GM23338 (cell line): Measurements from ENCODE around the gene RHOBTB3. TPM values are rescaled to one million over a fixed set of nuclear protein-coding genes. Genes with fewer than 3 reads are reported as not detected.
A peak's percentile ranks its signal among the peaks of the same experiment; 100 is the strongest.

Experiments
- ATAC-seq: fragments of 200-7000 bp; cut with Tn5 transposase; 3 replicates; pipeline ENCODE4 v1.9.1; 2020
- DNase-seq: peaks from one replicate; pipeline ENCODE4 v3.0.0-alpha.2; 2015; ENCODE audit warnings: low spot score
- H2AFZ ChIP-seq: fragments of 200-600 bp; sonication (generic); 2 replicates; pipeline ENCODE4 v1.8.0; 2016; ENCODE audit warnings: antibody characterized with exemption, mild to moderate bottlenecking, moderate library complexity
- H3F3A ChIP-seq: fragments of 200-600 bp; sonication (generic); replicated peaks from 2 replicates; pipeline ENCODE4 v1.8.0; 2017; ENCODE audit warnings: antibody characterized with exemption, mixed run types, low read depth
- H3K27ac ChIP-seq: fragments of 200-600 bp; sonication (generic); 2 replicates; pipeline ENCODE4 v1.6.1; 2016; ENCODE audit warnings: low read depth
- H3K27me3 ChIP-seq: fragments of 200-600 bp; sonication (generic); 2 replicates; pipeline ENCODE4 v1.8.0; 2016; ENCODE audit warnings: mild to moderate bottlenecking, mixed run types, moderate library complexity; ENCODE audit not compliant: insufficient read depth
- H3K36me3 ChIP-seq: fragments of 200-600 bp; sonication (generic); 2 replicates; pipeline ENCODE4 v1.8.0; 2016; ENCODE audit warnings: mild to moderate bottlenecking; ENCODE audit not compliant: insufficient read depth
- H3K4me1 ChIP-seq: fragments of 200-600 bp; sonication (generic); 2 replicates; pipeline ENCODE4 v1.8.0; 2016; ENCODE audit warnings: mild to moderate bottlenecking, moderate library complexity; ENCODE audit not compliant: insufficient read depth
- H3K4me2 ChIP-seq: fragments of 200-600 bp; sonication (generic); 2 replicates; pipeline ENCODE4 v1.7.1; 2017; ENCODE audit warnings: mixed run types
- H3K4me3 ChIP-seq: fragments of 200-600 bp; sonication (generic); 2 replicates; pipeline ENCODE4 v1.6.1; 2016; ENCODE audit warnings: mixed run types
- H3K79me2 ChIP-seq: fragments of 200-600 bp; sonication (generic); replicated peaks from 2 replicates; pipeline ENCODE4 v1.8.0; 2017; ENCODE audit warnings: mild to moderate bottlenecking; ENCODE audit not compliant: insufficient read depth
- H3K9me2 ChIP-seq: fragments of 200-600 bp; sonication (generic); 2 replicates; pipeline ENCODE4 v1.8.0; 2017; ENCODE audit not compliant: insufficient read depth
- H4K20me1 ChIP-seq: fragments of 200-600 bp; sonication (generic); replicated peaks from 2 replicates; pipeline ENCODE4 v1.8.0; 2017; ENCODE audit warnings: mild to moderate bottlenecking; ENCODE audit not compliant: insufficient read depth
- H3K27ac Mint-ChIP-seq: 2 replicates; pipeline ENCODE4 v1.8.0; 2020; ENCODE audit warnings: inconsistent platforms, mild to moderate bottlenecking, moderate library complexity, mixed read lengths
- H3K27me3 Mint-ChIP-seq: 3 replicates; pipeline ENCODE4 v1.8.0; 2022; ENCODE audit warnings: low read depth, mild to moderate bottlenecking, moderate library complexity, mixed read lengths, inconsistent platforms; ENCODE audit not compliant: insufficient read depth, poor library complexity
- H3K36me3 Mint-ChIP-seq: 3 replicates; pipeline ENCODE4 v1.8.0; 2021; ENCODE audit warnings: low read depth, mild to moderate bottlenecking, inconsistent platforms, moderate library complexity, mixed read lengths
- H3K4me1 Mint-ChIP-seq: 3 replicates; pipeline ENCODE4 v1.8.0; 2020; ENCODE audit warnings: mild to moderate bottlenecking, inconsistent platforms, mixed read lengths
- H3K4me3 Mint-ChIP-seq: 3 replicates; pipeline ENCODE4 v1.8.0; 2021; ENCODE audit warnings: moderate library complexity, mild to moderate bottlenecking, inconsistent platforms, mixed read lengths
- H3K9me3 Mint-ChIP-seq: 3 replicates; pipeline ENCODE4 v1.8.0; 2020; ENCODE audit warnings: moderate library complexity, mild to moderate bottlenecking, inconsistent platforms, mixed read lengths
- EZH2 ChIP-seq: fragments of 200-600 bp; sonication (generic); IDR thresholded peaks from one replicate; pipeline ENCODE4 v1.8.0; 2017; ENCODE audit warnings: antibody characterized with exemption, mild to moderate bottlenecking, low read depth; ENCODE audit not compliant: unreplicated experiment
- EZH2phosphoT487 ChIP-seq: fragments of 200-600 bp; sonication (generic); IDR thresholded peaks from one replicate; pipeline ENCODE4 v1.8.1; 2018; ENCODE audit warnings: antibody characterized with exemption; ENCODE audit not compliant: unreplicated experiment
- NANOG ChIP-seq: IDR thresholded peaks from 2 replicates; pipeline ENCODE4 v1.6.1; 2016; ENCODE audit warnings: antibody characterized with exemption, borderline replicate concordance
- POLR2AphosphoS5 ChIP-seq: IDR thresholded peaks from 2 replicates; pipeline ENCODE4 v1.6.1; 2016; ENCODE audit warnings: antibody characterized with exemption, low read depth
- STAT1 ChIP-seq: IDR thresholded peaks from one replicate; pipeline ENCODE4 v1.6.1; 2016; ENCODE audit warnings: antibody characterized with exemption; ENCODE audit not compliant: unreplicated experiment
- ZNF114 ChIP-seq: fragments of 250-450 bp; sonication (Bioruptor Pico); IDR thresholded peaks from 2 replicates; pipeline ENCODE4 v1.5.0; 2020; ENCODE audit warnings: mild to moderate bottlenecking, moderate library complexity
- ZNF462 ChIP-seq: fragments of 250-450 bp; sonication (Bioruptor Pico); IDR thresholded peaks from 2 replicates; pipeline ENCODE4 v1.5.0; 2020; ENCODE audit warnings: mild to moderate bottlenecking, moderate library complexity
- polyA plus RNA-seq: library from polyadenylated mRNA; unstranded; fragments of >200 nt; fragmentation: Nextera tagmentation; extraction: Ambion mirVana; gene quantifications from 2 replicates; pipeline ENCODE4 v1.2.1, GENCODE V29; 2016
- total RNA-seq: library from RNA; depleted of rRNA; stranded (reverse); fragments of >200 nt; shearing (Covaris generic); gene quantifications from 2 replicates; pipeline ENCODE4 v1.2.3, GENCODE V29; 2014
- TF ChIP-seq, protein P1 (sequence below): IDR thresholded peaks from 2 replicates; pipeline ENCODE4 v1.6.1; 2016; ENCODE audit warnings: antibody characterized with exemption

Gene RHOBTB3
- total and polyA plus RNA-seq, 2 experiments from 2014 or later, result 10.0 to 13.4 TPM

- TF ChIP-seq ZNF462 (CRISPR knock-in tag) (no peak), ZNF114 (CRISPR knock-in tag) (no peak)
Measured at GRCh38 chr5:95808686-95809413, 77.7 kb downstream of the RHOBTB3 start (continued).

DNA sequence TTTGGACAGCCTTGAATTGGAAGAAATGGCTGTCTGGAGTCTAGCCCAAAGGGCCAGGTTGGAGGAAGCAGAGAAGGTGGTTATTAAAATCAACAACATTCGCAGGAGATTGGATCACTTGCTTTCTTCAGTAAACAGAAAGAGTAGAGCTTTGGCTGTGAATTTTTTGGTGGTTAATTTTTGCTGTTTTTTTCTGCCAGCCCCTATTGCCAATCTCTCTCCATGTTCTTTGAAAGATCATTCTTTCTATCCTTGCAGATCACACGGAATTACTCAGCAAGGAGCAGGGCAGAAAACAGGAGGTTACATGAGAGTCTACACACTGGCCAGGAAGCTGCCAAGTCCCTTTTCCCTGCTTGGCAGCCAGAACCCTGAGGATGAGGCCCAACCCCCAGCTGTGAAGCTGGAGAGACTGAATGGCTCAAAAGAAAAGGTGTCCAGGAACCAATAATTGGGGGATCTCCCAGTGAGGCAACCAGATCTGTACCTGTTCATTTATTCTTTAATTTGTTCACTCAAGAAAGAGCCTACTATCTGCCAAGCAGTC lies 78.4 kb downstream of the RHOBTB3 start:
- no peaks in the 10 kb centered on the region; the same call in 1 of the 2 replicates for H3K9me2 ChIP-seq
- 0 out of 2 replicates have a peak overlapping the region, but pooled peaks have one; percentile 10 for H2AFZ ChIP-seq
- no peaks in the 10 kb centered on the region for H4K20me1 ChIP-seq
- H3K4me1 ChIP-seq, result peaks cover 21% of the 10 kb centered on the region
- Mint-ChIP-seq H3K4me3 (no peak overlapping the region), H3K27me3 (peaks cover 5% of the 10 kb centered on the region), H3K9me3 (peaks cover 3% of the 10 kb centered on the region; the same call in 1 of the 3 replicates), H3K4me1 (peaks cover 46% of the 10 kb centered on the region), H3K36me3 (no peaks in the 10 kb centered on the region; the same call in 2 of the 3 replicates), H3K27ac (no peak overlapping the region)
- H3K4me3 ChIP-seq, result no peak overlapping the region
- no peaks in the 10 kb centered on the region for H3K27me3 ChIP-seq
- H3K27ac ChIP-seq, result no peak overlapping the region
- no peaks in the 10 kb centered on the region for H3K36me3 ChIP-seq
- no peaks in the 10 kb centered on the region for H3F3A ChIP-seq
- peak overlapping the region; percentile 40; the same call in 1 of the 2 replicates for H3K4me2 ChIP-seq
- H3K79me2 ChIP-seq, result no peaks in the 10 kb centered on the region
- DNase-seq (no peak), ATAC-seq (peak; percentile 20; the same call in 2 of the 3 replicates)
- TF ChIP-seq EZH2, result no peak
- TF ChIP-seq NANOG, result no peak
- TF ChIP-seq, protein P1, sequence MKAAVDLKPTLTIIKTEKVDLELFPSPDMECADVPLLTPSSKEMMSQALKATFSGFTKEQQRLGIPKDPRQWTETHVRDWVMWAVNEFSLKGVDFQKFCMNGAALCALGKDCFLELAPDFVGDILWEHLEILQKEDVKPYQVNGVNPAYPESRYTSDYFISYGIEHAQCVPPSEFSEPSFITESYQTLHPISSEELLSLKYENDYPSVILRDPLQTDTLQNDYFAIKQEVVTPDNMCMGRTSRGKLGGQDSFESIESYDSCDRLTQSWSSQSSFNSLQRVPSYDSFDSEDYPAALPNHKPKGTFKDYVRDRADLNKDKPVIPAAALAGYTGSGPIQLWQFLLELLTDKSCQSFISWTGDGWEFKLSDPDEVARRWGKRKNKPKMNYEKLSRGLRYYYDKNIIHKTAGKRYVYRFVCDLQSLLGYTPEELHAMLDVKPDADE, result no peak
- TF ChIP-seq POLR2AphosphoS5, result no peak
- TF ChIP-seq STAT1, result no peak
- no peak for TF ChIP-seq EZH2phosphoT487
